SK-N-SH (cell line): ENCODE data around the gene NEURL1. TPM values are rescaled to one million over a fixed set of nuclear protein-coding genes. Genes with fewer than 3 reads are reported as not detected.

Experiments used
- CTCF ChIA-PET: fragments of 300-600, 350-600 bp; formaldehyde crosslinking; extraction: SDS; loops from one replicate; lab custom pipeline; 2021; lab: Yijun Ruan, JAX
- POLR2A ChIA-PET: fragments of 350-600 bp; sonication (Branson Sonifier 250); formaldehyde crosslinking; extraction: SDS; loops from one replicate; lab custom pipeline; 2020; ENCODE audit warnings: antibody characterized with exemption, inconsistent platforms; lab: Yijun Ruan, JAX
- DNase-seq: peaks from one replicate; pipeline ENCODE4 v3.0.0; 2012
- H2AFZ ChIP-seq: fragments of 200-600 bp; sonication (generic); 2 replicates; pipeline ENCODE4 v1.8.1; 2016; ENCODE audit warnings: antibody characterized with exemption, mild to moderate bottlenecking, low read depth
- H3F3A ChIP-seq: fragments of 200-600 bp; sonication (generic); replicated peaks from 2 replicates; pipeline ENCODE3; 2016; ENCODE audit warnings: antibody characterized with exemption, mild to moderate bottlenecking; ENCODE audit not compliant: insufficient read depth
- H3K27ac ChIP-seq, 2 experiments: fragments of 200-500 bp in 1 of 2; fragments of 200-600 bp in 1 of 2; sonication (Bioruptor generic) in 1 of 2; sonication (generic), shearing (Covaris generic) in 1 of 2; 2 replicates each; pipeline versions ENCODE4 v1.5.1 to v1.6.1; 2014 to 2016; ENCODE audit warnings: low read depth in 2 of 2, inconsistent platforms in 1 of 2, low read length in 1 of 2, mild to moderate bottlenecking in 1 of 2, mixed read lengths in 1 of 2
- H3K27me3 ChIP-seq: fragments of 200-600 bp; sonication (generic), shearing (Covaris generic); 2 replicates; pipeline ENCODE4 v1.6.1; 2016; ENCODE audit warnings: mixed run types; ENCODE audit not compliant: insufficient read depth
- H3K36me3 ChIP-seq, 2 experiments: fragments of 200-500 bp in 1 of 2; fragments of 200-600 bp in 1 of 2; sonication (Bioruptor generic) in 1 of 2; sonication (generic) in 1 of 2; replicated peaks in 1 of 2; 2 replicates each; pipeline versions ENCODE3 to v1.5.1; 2014 to 2016; ENCODE audit warnings: low read length in 1 of 2, mild to moderate bottlenecking in 1 of 2; ENCODE audit not compliant: insufficient read depth in 2 of 2, control insufficient read depth in 1 of 2
- H3K4me1 ChIP-seq, 2 experiments: fragments of 200-500 bp in 1 of 2; fragments of 200-600 bp in 1 of 2; sonication (Bioruptor generic) in 1 of 2; sonication (generic), shearing (Covaris generic) in 1 of 2; 2 replicates each; pipeline versions ENCODE4 v1.5.1 to v1.6.1; 2014 to 2016; ENCODE audit warnings: low read depth in 1 of 2, low read length in 1 of 2, mixed run types in 1 of 2; ENCODE audit not compliant: insufficient read depth in 2 of 2, control insufficient read depth in 1 of 2
- H3K4me2 ChIP-seq: fragments of 200-600 bp; sonication (generic), shearing (Covaris generic); 2 replicates; pipeline ENCODE4 v1.6.1; 2017; ENCODE audit warnings: mixed run types
- H3K4me3 ChIP-seq, 2 experiments: fragments of 200-500 bp in 1 of 2; fragments of 200-600 bp in 1 of 2; sonication (Bioruptor generic) in 1 of 2; sonication (generic), shearing (Covaris generic) in 1 of 2; 2 replicates each; pipeline versions ENCODE4 v1.5.1 to v1.8.1; 2014 to 2016; ENCODE audit warnings: low read depth in 2 of 2, inconsistent platforms in 1 of 2, low read length in 1 of 2, mild to moderate bottlenecking in 1 of 2, mixed read lengths in 1 of 2, moderate library complexity in 1 of 2
- H3K79me2 ChIP-seq: fragments of 200-600 bp; sonication (generic); 2 replicates; pipeline ENCODE4 v1.8.1; 2017; ENCODE audit warnings: mild to moderate bottlenecking; ENCODE audit not compliant: insufficient read depth
- H3K9ac ChIP-seq: fragments of 200-600 bp; sonication (generic); 2 replicates; pipeline ENCODE4 v1.6.1; 2017; ENCODE audit warnings: mixed run types
- H3K9me2 ChIP-seq: fragments of 200-600 bp; sonication (generic); 2 replicates; pipeline ENCODE4 v1.6.1; 2017; ENCODE audit warnings: mixed run types
- H3K9me3 ChIP-seq: fragments of 200-600 bp; sonication (generic); 2 replicates; pipeline ENCODE4 v1.6.1; 2017; ENCODE audit warnings: mixed run types, mild to moderate bottlenecking, moderate library complexity
- H4K20me1 ChIP-seq: fragments of 200-600 bp; sonication (generic); 2 replicates; pipeline ENCODE4 v1.6.1; 2017; ENCODE audit warnings: mild to moderate bottlenecking, mixed run types; ENCODE audit not compliant: insufficient read depth
- ELF1 ChIP-seq: IDR thresholded peaks from 2 replicates; pipeline ENCODE4 v1.4.0; 2012
- EP300 ChIP-seq, 2 experiments: IDR thresholded peaks; 2 replicates each; pipeline versions ENCODE4 v1.4.0 to v1.6.1; 2012; ENCODE audit warnings: borderline replicate concordance in 1 of 2, low read depth in 1 of 2, low read length in 1 of 2
- EZH2phosphoT487 ChIP-seq: fragments of 200-600 bp; sonication (generic); IDR thresholded peaks from 2 replicates; pipeline ENCODE4 v1.6.1; 2017; ENCODE audit warnings: low read depth, mixed run types, mild to moderate bottlenecking, antibody characterized with exemption, moderate library complexity, borderline replicate concordance
- FOSL2 ChIP-seq: IDR thresholded peaks from 2 replicates; pipeline ENCODE4 v1.4.0; 2012; ENCODE audit warnings: low read depth, mild to moderate bottlenecking, moderate library complexity, borderline replicate concordance
- FOXJ3 ChIP-seq: sonication (generic); formaldehyde crosslinking; IDR thresholded peaks from 2 replicates; pipeline ENCODE4 v1.5.1; 2020; ENCODE audit warnings: mild to moderate bottlenecking, missing genetic modification reagents
- FOXM1 ChIP-seq: IDR thresholded peaks from 2 replicates; pipeline ENCODE4 v1.4.0; 2012; ENCODE audit warnings: low read depth, mild to moderate bottlenecking
- GABPA ChIP-seq: IDR thresholded peaks from 2 replicates; pipeline ENCODE4 v1.4.0; 2012; ENCODE audit warnings: low read depth, mild to moderate bottlenecking
- GATA2 ChIP-seq: sonication (generic); formaldehyde crosslinking; IDR thresholded peaks from 2 replicates; pipeline ENCODE4 v1.5.0; 2020; ENCODE audit warnings: mild to moderate bottlenecking, missing genetic modification reagents
- MEF2A ChIP-seq: IDR thresholded peaks from 2 replicates; pipeline ENCODE4 v1.4.0; 2012; ENCODE audit warnings: low read depth, borderline replicate concordance
- MXI1 ChIP-seq: IDR thresholded peaks from 2 replicates; pipeline ENCODE4 v1.6.1; 2012; ENCODE audit warnings: mild to moderate bottlenecking, low read depth, low read length, improper control_type of control experiment
- POLR2AphosphoS5 ChIP-seq: IDR thresholded peaks from 2 replicates; pipeline ENCODE4 v1.6.1; 2012; ENCODE audit warnings: low read depth, low read length
- RAD21 ChIP-seq: IDR thresholded peaks from 2 replicates; pipeline ENCODE4 v1.6.1; 2012; ENCODE audit warnings: mild to moderate bottlenecking, low read length
- RCOR1 ChIP-seq: fragments of 150-350 bp; IDR thresholded peaks from 2 replicates; pipeline ENCODE4 v1.6.1; 2017; ENCODE audit warnings: antibody characterized with exemption, low read length
- RFX5 ChIP-seq: IDR thresholded peaks from 2 replicates; pipeline ENCODE4 v1.6.1; 2012; ENCODE audit warnings: mild to moderate bottlenecking, improper control_type of control experiment, low read length
- RXRA ChIP-seq: IDR thresholded peaks from 2 replicates; pipeline ENCODE4 v1.4.0; 2012; ENCODE audit warnings: low read depth, mild to moderate bottlenecking, borderline replicate concordance
- SIN3A ChIP-seq: IDR thresholded peaks from 2 replicates; pipeline ENCODE4 v1.6.1; 2012; ENCODE audit warnings: low read depth, mild to moderate bottlenecking, low read length, moderate library complexity, borderline replicate concordance
- TCF12 ChIP-seq: IDR thresholded peaks from 2 replicates; pipeline ENCODE4 v1.4.0; 2012
- YY1 ChIP-seq: IDR thresholded peaks from 2 replicates; pipeline ENCODE4 v1.4.0; 2012; ENCODE audit warnings: low read depth, mild to moderate bottlenecking
- WGBS: methylation state at CpG from one replicate; pipeline ENCODE4 v1.1.6; 2017; ENCODE audit warnings: low lambda C conversion rate; 5-methylcytosine and 5-hydroxymethylcytosine counted together
- polyA plus RNA-seq, 3 experiments: library from polyadenylated mRNA; depleted of rRNA; stranded (reverse); fragments of >200 nt; gene quantifications; 2 replicates each; pipeline ENCODE4 v1.2.3, GENCODE V29; 2012
- TF ChIP-seq, protein P1 (sequence below): IDR thresholded peaks from 2 replicates; pipeline ENCODE4 v1.4.0; 2012; ENCODE audit warnings: low read depth
- TF ChIP-seq, protein P2 (sequence below): fragments of 150-350 bp; IDR thresholded peaks from 2 replicates; pipeline ENCODE4 v1.6.1; 2016; ENCODE audit warnings: mild to moderate bottlenecking, low read depth, low read length
- TF ChIP-seq, protein P3 (sequence below): fragments of 200-600 bp; sonication (generic); IDR thresholded peaks from 2 replicates; pipeline ENCODE4 v1.6.1; 2017; ENCODE audit warnings: antibody characterized with exemption, mild to moderate bottlenecking, moderate library complexity
- TF ChIP-seq, protein P4 (sequence below): fragments of 150-350 bp; IDR thresholded peaks from 2 replicates; pipeline ENCODE4 v1.6.1; 2017; ENCODE audit warnings: antibody characterized with exemption, low read length, low read depth, borderline replicate concordance
- TF ChIP-seq, protein P5 (sequence below): IDR thresholded peaks from 2 replicates; pipeline ENCODE4 v1.6.1; 2012; ENCODE audit warnings: mild to moderate bottlenecking, low read depth, low read length, moderate library complexity
- TF ChIP-seq, protein P6 (sequence below): IDR thresholded peaks from 2 replicates; pipeline ENCODE4 v1.4.0; 2012; ENCODE audit warnings: low read depth, borderline replicate concordance

The NEURL1 gene
- polyA plus RNA-seq, 1 of the 3 experiments (the other 2 are of a cell fraction): 0.05 TPM

DNA sequence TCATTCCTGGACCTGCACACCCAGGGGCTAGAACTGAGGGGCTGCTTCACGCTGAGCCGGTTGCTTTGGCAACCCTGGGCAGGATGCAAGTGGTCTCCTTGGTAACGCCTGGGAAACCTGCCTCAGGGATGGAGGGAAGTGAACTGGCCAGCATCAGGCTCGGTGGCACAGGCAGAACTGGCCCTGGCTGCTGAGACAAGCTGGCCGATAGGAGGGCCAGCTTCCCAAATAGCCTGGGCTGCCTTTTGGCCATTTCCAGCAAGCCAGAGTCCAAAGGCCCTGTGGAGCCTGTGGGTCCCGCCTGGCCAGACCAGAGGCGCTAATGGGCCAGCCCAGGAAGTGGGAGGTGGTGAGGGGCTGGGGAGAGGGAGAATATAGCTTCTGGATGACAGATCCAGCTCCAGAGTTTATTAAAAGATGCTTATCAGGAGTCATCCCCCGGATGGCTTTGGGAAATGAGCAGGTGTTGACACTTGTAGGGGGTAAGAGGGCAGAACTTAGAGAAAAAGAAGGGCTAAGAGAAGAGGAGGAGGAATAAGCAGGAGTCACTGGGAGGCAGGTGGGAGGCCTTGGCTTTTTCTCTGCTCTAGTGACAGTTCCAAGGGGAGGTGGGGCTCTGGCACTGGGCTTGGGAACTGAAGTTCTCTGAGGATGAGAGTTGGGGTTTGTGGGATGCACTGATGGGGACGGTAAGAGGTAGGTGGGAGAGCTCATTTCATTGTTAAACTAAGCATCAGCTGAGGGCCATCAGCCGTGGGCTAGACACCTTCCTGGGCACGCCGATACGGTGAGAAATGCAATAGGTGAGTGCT lies 9.6 kb downstream of the NEURL1 start:
- Histone ChIP-seq H3K4me1 (peaks cover 6 to 36% of the 10 kb centered on the region in 2 experiments; a peak in 3 of 4 replicates), H3K4me3 (no peak overlapping the region), H4K20me1 (no peaks in the 10 kb centered on the region), H3K4me2 (no peak overlapping the region), H3K9ac (no peak overlapping the region), H3K9me3 (no peaks in the 10 kb centered on the region), H3K27me3 (peaks cover 14% of the 10 kb centered on the region), H3K9me2 (no peaks in the 10 kb centered on the region), H3K79me2 (no peaks in the 10 kb centered on the region), H3K36me3 (no peaks in the 10 kb centered on the region), H2AFZ (no peak overlapping the region), H3K27ac (peak overlapping the region in 1 of 2 experiments; percentile 94; a peak in 2 of 4 replicates), H3F3A (peaks cover 5% of the 10 kb centered on the region)
- CTCF ChIA-PET: interaction anchor here (0.7 to 3.9 kb wide), 10 partner anchors 9 to 94 kb away, joined by 3 to 16 read pairs (median 4); no protein-coding TSS in a partner anchor
- POLR2A ChIA-PET: interaction anchor here (0.7 to 1.7 kb wide), 4 partner anchors 10 to 61 kb away, joined by 3 to 13 read pairs (median 4); partner anchors contain the start of gene NEURL1
- WGBS: 75% methylated on average over 5 of the region's 13 CpGs
- DNase-seq: peak; percentile 91
- TF ChIP-seq, protein P1, sequence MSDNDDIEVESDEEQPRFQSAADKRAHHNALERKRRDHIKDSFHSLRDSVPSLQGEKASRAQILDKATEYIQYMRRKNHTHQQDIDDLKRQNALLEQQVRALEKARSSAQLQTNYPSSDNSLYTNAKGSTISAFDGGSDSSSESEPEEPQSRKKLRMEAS: no peak
- TF ChIP-seq, protein P2, sequence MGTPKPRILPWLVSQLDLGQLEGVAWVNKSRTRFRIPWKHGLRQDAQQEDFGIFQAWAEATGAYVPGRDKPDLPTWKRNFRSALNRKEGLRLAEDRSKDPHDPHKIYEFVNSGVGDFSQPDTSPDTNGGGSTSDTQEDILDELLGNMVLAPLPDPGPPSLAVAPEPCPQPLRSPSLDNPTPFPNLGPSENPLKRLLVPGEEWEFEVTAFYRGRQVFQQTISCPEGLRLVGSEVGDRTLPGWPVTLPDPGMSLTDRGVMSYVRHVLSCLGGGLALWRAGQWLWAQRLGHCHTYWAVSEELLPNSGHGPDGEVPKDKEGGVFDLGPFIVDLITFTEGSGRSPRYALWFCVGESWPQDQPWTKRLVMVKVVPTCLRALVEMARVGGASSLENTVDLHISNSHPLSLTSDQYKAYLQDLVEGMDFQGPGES: no peak
- peak; percentile 84 for TF ChIP-seq GATA2 (CRISPR knock-in tag)
- no peak for TF ChIP-seq EZH2phosphoT487
- TF ChIP-seq, protein P3, sequence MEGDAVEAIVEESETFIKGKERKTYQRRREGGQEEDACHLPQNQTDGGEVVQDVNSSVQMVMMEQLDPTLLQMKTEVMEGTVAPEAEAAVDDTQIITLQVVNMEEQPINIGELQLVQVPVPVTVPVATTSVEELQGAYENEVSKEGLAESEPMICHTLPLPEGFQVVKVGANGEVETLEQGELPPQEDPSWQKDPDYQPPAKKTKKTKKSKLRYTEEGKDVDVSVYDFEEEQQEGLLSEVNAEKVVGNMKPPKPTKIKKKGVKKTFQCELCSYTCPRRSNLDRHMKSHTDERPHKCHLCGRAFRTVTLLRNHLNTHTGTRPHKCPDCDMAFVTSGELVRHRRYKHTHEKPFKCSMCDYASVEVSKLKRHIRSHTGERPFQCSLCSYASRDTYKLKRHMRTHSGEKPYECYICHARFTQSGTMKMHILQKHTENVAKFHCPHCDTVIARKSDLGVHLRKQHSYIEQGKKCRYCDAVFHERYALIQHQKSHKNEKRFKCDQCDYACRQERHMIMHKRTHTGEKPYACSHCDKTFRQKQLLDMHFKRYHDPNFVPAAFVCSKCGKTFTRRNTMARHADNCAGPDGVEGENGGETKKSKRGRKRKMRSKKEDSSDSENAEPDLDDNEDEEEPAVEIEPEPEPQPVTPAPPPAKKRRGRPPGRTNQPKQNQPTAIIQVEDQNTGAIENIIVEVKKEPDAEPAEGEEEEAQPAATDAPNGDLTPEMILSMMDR: no peak
- no peak for TF ChIP-seq TCF12
- no peak for TF ChIP-seq MEF2A
- TF ChIP-seq EP300 (IDR thresholded peaks at IDR 0.05; ENCODE audit: borderline replicate concordance in 1 of 2, low read depth in 1 of 2, low read length in 1 of 2): peak in 1 of 2 experiments; percentile 27; a peak in 1 of 4 replicates
- TF ChIP-seq ELF1: no peak
- TF ChIP-seq MXI1: peak; percentile 73; the same call in 1 of the 2 replicates
- TF ChIP-seq, protein P4, sequence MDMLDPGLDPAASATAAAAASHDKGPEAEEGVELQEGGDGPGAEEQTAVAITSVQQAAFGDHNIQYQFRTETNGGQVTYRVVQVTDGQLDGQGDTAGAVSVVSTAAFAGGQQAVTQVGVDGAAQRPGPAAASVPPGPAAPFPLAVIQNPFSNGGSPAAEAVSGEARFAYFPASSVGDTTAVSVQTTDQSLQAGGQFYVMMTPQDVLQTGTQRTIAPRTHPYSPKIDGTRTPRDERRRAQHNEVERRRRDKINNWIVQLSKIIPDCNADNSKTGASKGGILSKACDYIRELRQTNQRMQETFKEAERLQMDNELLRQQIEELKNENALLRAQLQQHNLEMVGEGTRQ: no peak
- no peak for TF ChIP-seq GABPA
- TF ChIP-seq FOXJ3: peak; percentile 87
- TF ChIP-seq RFX5: no peak
- TF ChIP-seq FOXM1: no peak
- TF ChIP-seq RXRA: no peak
- TF ChIP-seq, protein P5, sequence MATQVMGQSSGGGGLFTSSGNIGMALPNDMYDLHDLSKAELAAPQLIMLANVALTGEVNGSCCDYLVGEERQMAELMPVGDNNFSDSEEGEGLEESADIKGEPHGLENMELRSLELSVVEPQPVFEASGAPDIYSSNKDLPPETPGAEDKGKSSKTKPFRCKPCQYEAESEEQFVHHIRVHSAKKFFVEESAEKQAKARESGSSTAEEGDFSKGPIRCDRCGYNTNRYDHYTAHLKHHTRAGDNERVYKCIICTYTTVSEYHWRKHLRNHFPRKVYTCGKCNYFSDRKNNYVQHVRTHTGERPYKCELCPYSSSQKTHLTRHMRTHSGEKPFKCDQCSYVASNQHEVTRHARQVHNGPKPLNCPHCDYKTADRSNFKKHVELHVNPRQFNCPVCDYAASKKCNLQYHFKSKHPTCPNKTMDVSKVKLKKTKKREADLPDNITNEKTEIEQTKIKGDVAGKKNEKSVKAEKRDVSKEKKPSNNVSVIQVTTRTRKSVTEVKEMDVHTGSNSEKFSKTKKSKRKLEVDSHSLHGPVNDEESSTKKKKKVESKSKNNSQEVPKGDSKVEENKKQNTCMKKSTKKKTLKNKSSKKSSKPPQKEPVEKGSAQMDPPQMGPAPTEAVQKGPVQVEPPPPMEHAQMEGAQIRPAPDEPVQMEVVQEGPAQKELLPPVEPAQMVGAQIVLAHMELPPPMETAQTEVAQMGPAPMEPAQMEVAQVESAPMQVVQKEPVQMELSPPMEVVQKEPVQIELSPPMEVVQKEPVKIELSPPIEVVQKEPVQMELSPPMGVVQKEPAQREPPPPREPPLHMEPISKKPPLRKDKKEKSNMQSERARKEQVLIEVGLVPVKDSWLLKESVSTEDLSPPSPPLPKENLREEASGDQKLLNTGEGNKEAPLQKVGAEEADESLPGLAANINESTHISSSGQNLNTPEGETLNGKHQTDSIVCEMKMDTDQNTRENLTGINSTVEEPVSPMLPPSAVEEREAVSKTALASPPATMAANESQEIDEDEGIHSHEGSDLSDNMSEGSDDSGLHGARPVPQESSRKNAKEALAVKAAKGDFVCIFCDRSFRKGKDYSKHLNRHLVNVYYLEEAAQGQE: no peak
- no peak for TF ChIP-seq FOSL2
- TF ChIP-seq YY1: no peak
- TF ChIP-seq SIN3A: no peak
- no peak; the same call in 1 of the 2 replicates for TF ChIP-seq RAD21
- TF ChIP-seq, protein P6, sequence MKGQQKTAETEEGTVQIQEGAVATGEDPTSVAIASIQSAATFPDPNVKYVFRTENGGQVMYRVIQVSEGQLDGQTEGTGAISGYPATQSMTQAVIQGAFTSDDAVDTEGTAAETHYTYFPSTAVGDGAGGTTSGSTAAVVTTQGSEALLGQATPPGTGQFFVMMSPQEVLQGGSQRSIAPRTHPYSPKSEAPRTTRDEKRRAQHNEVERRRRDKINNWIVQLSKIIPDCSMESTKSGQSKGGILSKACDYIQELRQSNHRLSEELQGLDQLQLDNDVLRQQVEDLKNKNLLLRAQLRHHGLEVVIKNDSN: no peak
- no peak for TF ChIP-seq POLR2AphosphoS5
- peak; percentile 34 for TF ChIP-seq RCOR1
